Muscle of leg (tissue), 11 donors: ENCODE results near the gene SEPTIN14. TPM values are rescaled to one million over a fixed set of nuclear protein-coding genes. Genes with fewer than 3 reads are reported as not detected.
"Not testable (repeated sequence)": the region's sequence is repeated elsewhere in the genome, so short reads cannot be mapped to it uniquely, and the experiment has no call there.

Experiments used
- DNase-seq: peaks from one replicate; pipeline ENCODE4 v3.0.0; 2013
- H3K27ac ChIP-seq: one replicate; pipeline ENCODE4 v1.5.1; 2013; ENCODE audit warnings: mild to moderate bottlenecking, low read length, control low read depth
- H3K27me3 ChIP-seq: one replicate; pipeline ENCODE4 v1.6.1; 2013; ENCODE audit warnings: low read length; ENCODE audit not compliant: control insufficient read depth, insufficient read depth
- H3K36me3 ChIP-seq: one replicate; pipeline ENCODE4 v1.6.1; 2013; ENCODE audit warnings: low read length; ENCODE audit not compliant: control insufficient read depth, insufficient read depth
- H3K4me1 ChIP-seq: one replicate; pipeline ENCODE4 v1.6.1; 2013; ENCODE audit warnings: low read length; ENCODE audit not compliant: control insufficient read depth, insufficient read depth
- H3K4me3 ChIP-seq: one replicate; pipeline ENCODE4 v1.5.1; 2013; ENCODE audit warnings: low read length, control low read depth
- H3K9me3 ChIP-seq: replicated peaks from 2 replicates; pipeline ENCODE4 v1.6.1; 2013; ENCODE audit warnings: low read depth, low read length; ENCODE audit not compliant: control insufficient read depth
- WGBS: methylation state at CpG from one replicate; pipeline ENCODE4 v1.1.5; 2013; ENCODE audit warnings: missing lambda C conversion rate; ENCODE audit not compliant: insufficient coverage; 5-methylcytosine and 5-hydroxymethylcytosine counted together
- polyA plus RNA-seq, 8 donors: library from polyadenylated mRNA; unstranded; fragments of 120-200 nt; gene quantifications; one replicate each; pipeline versions ENCODE4 v1.2.1 to v1.2.3, GENCODE V29; 2013; ENCODE audit warnings: inconsistent platforms in 1 of 8, low replicate concordance in 1 of 8; ENCODE audit not compliant: insufficient read length in 8 of 8, insufficient read depth in 1 of 8
- total RNA-seq: library from RNA; stranded (reverse); fragments of 120-200 nt; gene quantifications from one replicate; pipeline ENCODE4 v1.2.4, GENCODE V29; 2013

Gene SEPTIN14
- total and polyA plus RNA-seq, 9 donors, result 0.06 to 0.28 (median 0.11) TPM; not detected in 1

- no peak for DNase-seq
- no peak overlapping the region for H3K4me3 ChIP-seq
- H3K4me1 ChIP-seq, result no peaks in the 10 kb centered on the region
- WGBS, result 100% methylated on average over 2 of the region's 6 CpGs
- no peaks in the 10 kb centered on the region for H3K36me3 ChIP-seq
- H3K9me3 ChIP-seq, result no peaks in the 10 kb centered on the region
- H3K27ac ChIP-seq, result no peak overlapping the region
- no peaks in the 10 kb centered on the region for H3K27me3 ChIP-seq
Observed at GRCh38 chr7:55877308-55877707, 14.8 kb upstream of the SEPTIN14 start.

- Histone ChIP-seq H3K4me1 (no peaks in the 10 kb centered on the region), H3K9me3 (no peaks in the 10 kb centered on the region), H3K27ac (no peak overlapping the region), H3K4me3 (no peak overlapping the region), H3K27me3 (no peaks in the 10 kb centered on the region), H3K36me3 (no peaks in the 10 kb centered on the region)
- 85% methylated on average over 3 of the region's 3 CpGs for WGBS
- no peak for DNase-seq
Observed at GRCh38 chr7:55873765-55874164, 11.2 kb upstream of the SEPTIN14 start.

- no peaks in the 10 kb centered on the region for H3K4me1 ChIP-seq
- no peaks in the 10 kb centered on the region for H3K36me3 ChIP-seq
- no peaks in the 10 kb centered on the region for H3K27me3 ChIP-seq
- no peak overlapping the region for H3K27ac ChIP-seq
- no peak for DNase-seq
- no peak overlapping the region for H3K4me3 ChIP-seq
- no peaks in the 10 kb centered on the region for H3K9me3 ChIP-seq
- 92% methylated on average over 5 of the region's 8 CpGs for WGBS
Observed at GRCh38 chr7:55871932-55872485, 9.5 kb upstream of the SEPTIN14 start.

- not testable (repeated sequence) for H3K9me3 ChIP-seq, H3K27me3 ChIP-seq, H3K4me1 ChIP-seq, DNase-seq, H3K27ac ChIP-seq, H3K4me3 ChIP-seq, H3K36me3 ChIP-seq
- 73% methylated on average over 4 of the region's 7 CpGs for WGBS
Observed at GRCh38 chr7:55868989-55869388, 6.4 kb upstream of the SEPTIN14 start.

GRCh38 chr7:55845164-55845563, 17.4 kb downstream of the SEPTIN14 start:
- H3K9me3 ChIP-seq, H3K4me3 ChIP-seq, H3K4me1 ChIP-seq, H3K27ac ChIP-seq, H3K27me3 ChIP-seq, H3K36me3 ChIP-seq, DNase-seq: not testable (repeated sequence)
- no CpG with 5 or more reads among the region's 1 CpG for WGBS

GRCh38 chr7:55838595-55838994, 24.0 kb downstream of the SEPTIN14 start:
- Histone ChIP-seq H3K9me3 (no peaks in the 10 kb centered on the region), H3K4me3 (no peak overlapping the region), H3K36me3 (no peaks in the 10 kb centered on the region), H3K4me1 (no peaks in the 10 kb centered on the region), H3K27me3 (no peaks in the 10 kb centered on the region), H3K27ac (no peak overlapping the region)
- WGBS, result 83% methylated on average over 1 of the region's 4 CpGs
- DNase-seq, result no peak

- Histone ChIP-seq H3K27ac (no peak overlapping the region), H3K4me3 (no peak overlapping the region), H3K4me1 (no peaks in the 10 kb centered on the region), H3K9me3 (peaks cover 21% of the 10 kb centered on the region), H3K27me3 (no peaks in the 10 kb centered on the region), H3K36me3 (no peaks in the 10 kb centered on the region)
- WGBS, result 100% methylated on average over 1 of the region's 1 CpG
- no peak for DNase-seq
Observed at GRCh38 chr7:55827577-55827976, 35.0 kb downstream of the SEPTIN14 start.

GRCh38 chr7:55818686-55819085, 43.9 kb downstream of the SEPTIN14 start:
- H3K9me3 ChIP-seq, result peaks cover 17% of the 10 kb centered on the region
- WGBS, result no CpG with 5 or more reads among the region's 2 CpGs

GRCh38 chr7:55797260-55797659, 65.3 kb downstream of the SEPTIN14 start:
- peaks cover 11% of the 10 kb centered on the region for H3K9me3 ChIP-seq
- not testable (repeated sequence) for H3K4me3 ChIP-seq, H3K36me3 ChIP-seq, DNase-seq, H3K27me3 ChIP-seq, H3K27ac ChIP-seq, H3K4me1 ChIP-seq
- 33% methylated on average over 1 of the region's 1 CpG for whole genome bisulfite sequencing

More at GRCh38 chr7:55818686-55819085, 43.9 kb downstream of the SEPTIN14 start:
- no peak for DNase-seq
- no peak overlapping the region for H3K27ac ChIP-seq
- no peaks in the 10 kb centered on the region for H3K36me3 ChIP-seq
- no peaks in the 10 kb centered on the region for H3K4me1 ChIP-seq
- H3K27me3 ChIP-seq, result no peaks in the 10 kb centered on the region
- H3K4me3 ChIP-seq, result no peak overlapping the region

GRCh38 chr7:55794527-55794926, 68.0 kb downstream of the SEPTIN14 start:
- H3K4me3 ChIP-seq, result no peak overlapping the region
- no peaks in the 10 kb centered on the region for H3K36me3 ChIP-seq
- H3K27ac ChIP-seq, result no peak overlapping the region
- H3K27me3 ChIP-seq, result no peaks in the 10 kb centered on the region
- no peaks in the 10 kb centered on the region for H3K4me1 ChIP-seq
- DNase-seq, result no peak
- peaks cover 11% of the 10 kb centered on the region for H3K9me3 ChIP-seq
- WGBS, result 100% methylated on average over 3 of the region's 10 CpGs

GRCh38 chr7:55792048-55792447, 70.5 kb downstream of the SEPTIN14 start:
- Histone ChIP-seq H3K27me3 (no peaks in the 10 kb centered on the region), H3K4me1 (no peaks in the 10 kb centered on the region), H3K4me3 (no peak overlapping the region), H3K9me3 (no peaks in the 10 kb centered on the region), H3K27ac (no peak overlapping the region), H3K36me3 (no peaks in the 10 kb centered on the region)
- WGBS, result no CpG with 5 or more reads among the region's 5 CpGs
- DNase-seq, result no peak
